ENCODE data around the gene SCGB1C1.
"Not testable (repeated sequence)": the region's sequence is repeated elsewhere in the genome, so short reads cannot be mapped to it uniquely, and the experiment has no call there.

DNA sequence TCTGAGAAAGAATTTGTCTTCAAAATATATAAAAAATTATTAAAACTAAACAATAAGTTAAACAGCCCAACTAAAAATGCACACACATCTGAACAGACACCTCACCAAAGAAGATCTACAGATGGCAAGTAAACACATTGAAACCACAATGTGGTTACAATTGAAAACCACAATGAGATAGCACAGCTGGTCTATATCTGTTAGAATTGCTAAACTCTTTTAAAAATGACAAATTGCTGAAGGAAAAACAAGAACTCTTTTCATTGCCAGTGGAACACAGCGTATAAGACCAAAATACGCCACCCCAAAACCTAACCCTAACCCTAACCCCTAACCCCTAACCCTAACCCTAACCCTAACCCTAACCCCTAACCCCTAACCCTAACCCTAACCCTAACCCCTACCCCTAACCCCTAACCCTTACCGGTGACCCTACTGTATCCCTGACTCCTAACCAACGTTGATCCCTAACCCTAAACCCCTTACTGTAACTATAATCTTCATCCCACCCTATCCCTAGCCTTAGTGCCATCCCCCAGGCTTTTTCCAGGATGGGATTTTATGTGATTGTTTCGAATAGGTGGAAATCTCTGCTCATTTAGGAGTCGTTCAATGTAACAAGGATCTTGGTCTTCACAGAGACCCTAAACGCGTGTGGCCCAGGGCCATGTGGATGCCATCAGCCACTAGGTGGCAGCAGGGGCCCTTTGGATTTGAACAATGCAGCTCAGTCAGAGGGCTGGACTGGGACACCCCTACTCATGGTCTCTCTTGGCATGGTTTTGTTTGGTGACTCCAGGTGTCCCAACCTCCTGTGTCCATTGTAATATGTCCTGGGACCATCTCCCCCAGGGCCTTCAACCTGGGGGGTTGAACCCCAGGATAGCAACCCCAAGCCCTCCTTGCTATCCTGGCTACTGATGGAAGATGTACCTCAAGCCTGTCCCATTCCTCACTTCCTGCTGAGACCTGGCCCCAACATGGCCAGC, 1.1 kb upstream of the SCGB1C1 start:
- TF ChIP-seq, protein P1, sequence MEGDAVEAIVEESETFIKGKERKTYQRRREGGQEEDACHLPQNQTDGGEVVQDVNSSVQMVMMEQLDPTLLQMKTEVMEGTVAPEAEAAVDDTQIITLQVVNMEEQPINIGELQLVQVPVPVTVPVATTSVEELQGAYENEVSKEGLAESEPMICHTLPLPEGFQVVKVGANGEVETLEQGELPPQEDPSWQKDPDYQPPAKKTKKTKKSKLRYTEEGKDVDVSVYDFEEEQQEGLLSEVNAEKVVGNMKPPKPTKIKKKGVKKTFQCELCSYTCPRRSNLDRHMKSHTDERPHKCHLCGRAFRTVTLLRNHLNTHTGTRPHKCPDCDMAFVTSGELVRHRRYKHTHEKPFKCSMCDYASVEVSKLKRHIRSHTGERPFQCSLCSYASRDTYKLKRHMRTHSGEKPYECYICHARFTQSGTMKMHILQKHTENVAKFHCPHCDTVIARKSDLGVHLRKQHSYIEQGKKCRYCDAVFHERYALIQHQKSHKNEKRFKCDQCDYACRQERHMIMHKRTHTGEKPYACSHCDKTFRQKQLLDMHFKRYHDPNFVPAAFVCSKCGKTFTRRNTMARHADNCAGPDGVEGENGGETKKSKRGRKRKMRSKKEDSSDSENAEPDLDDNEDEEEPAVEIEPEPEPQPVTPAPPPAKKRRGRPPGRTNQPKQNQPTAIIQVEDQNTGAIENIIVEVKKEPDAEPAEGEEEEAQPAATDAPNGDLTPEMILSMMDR (IDR thresholded peaks at IDR 0.05; ENCODE audit: low read length): not testable (repeated sequence)
- not testable (repeated sequence) for TF ChIP-seq EZH2 (IDR thresholded peaks at IDR 0.05; ENCODE audit: borderline replicate concordance, low read length)

Measured in OCI-LY1 (cell line).